Common myeloid progenitor, CD34-positive (primary cell): ENCODE measurements around the gene FLAD1.

Source experiments
- CTCF ChIA-PET: fragments of 350-600 bp; sonication (Branson Sonifier 250); formaldehyde crosslinking; loops from one replicate; lab custom pipeline; 2021; ENCODE audit warnings: antibody characterized with exemption; lab: Charles Lee
- POLR2A ChIA-PET: fragments of 350-600 bp; sonication (Branson Sonifier 250); formaldehyde crosslinking; loops from one replicate; lab custom pipeline; 2021; ENCODE audit warnings: antibody characterized with exemption; lab: Charles Lee
- DNase-seq, 3 donors: peaks; one replicate each; pipeline versions ENCODE4 v3.0.0 to v3.0.0-alpha.2; 2013
- H3K27ac ChIP-seq, 2 experiments: 1 replicate in 1 of 2; 2 replicates in 1 of 2; pipeline ENCODE4 v1.7.0; 2013; ENCODE audit warnings: inconsistent platforms in 2 of 2, low read length in 2 of 2, mild to moderate bottlenecking in 2 of 2, low read depth in 1 of 2, moderate library complexity in 1 of 2; ENCODE audit not compliant: severe bottlenecking in 2 of 2, insufficient read depth in 1 of 2, poor library complexity in 1 of 2
- H3K27me3 ChIP-seq, 5 experiments: replicated peaks in 2 of 5; 1 replicate in 3 of 5; 2 replicates in 2 of 5; pipeline versions ENCODE4 v1.6.1 to v1.7.0; 2013; ENCODE audit warnings: low read length in 4 of 5, mild to moderate bottlenecking in 2 of 5, moderate library complexity in 2 of 5, inconsistent platforms in 1 of 5; ENCODE audit not compliant: insufficient read depth in 5 of 5, control insufficient read depth in 4 of 5
- H3K36me3 ChIP-seq, 4 experiments: 1 replicate in 2 of 4; 2 replicates in 2 of 4; pipeline versions ENCODE4 v1.6.1 to v1.7.0; 2013; ENCODE audit warnings: low read length in 3 of 4, control low read depth in 1 of 4, mild to moderate bottlenecking in 1 of 4; ENCODE audit not compliant: control insufficient read depth in 4 of 4, insufficient read depth in 4 of 4
- H3K4me1 ChIP-seq, 4 experiments: 1 replicate in 3 of 4; 2 replicates in 1 of 4; pipeline versions ENCODE4 v1.6.1 to v1.7.1; 2013; ENCODE audit warnings: low read length in 3 of 4, mild to moderate bottlenecking in 3 of 4, control low read depth in 1 of 4, inconsistent platforms in 1 of 4, moderate library complexity in 1 of 4; ENCODE audit not compliant: control insufficient read depth in 4 of 4, insufficient read depth in 4 of 4; ENCODE audit errors: control extremely low read depth in 1 of 4
- H3K4me3 ChIP-seq, 7 experiments: 1 replicate in 4 of 7; 2 replicates in 3 of 7; pipeline versions ENCODE4 v1.5.1 to v1.7.0; 2013; ENCODE audit warnings: mild to moderate bottlenecking in 7 of 7, low read length in 6 of 7, moderate library complexity in 6 of 7, inconsistent platforms in 2 of 7, low read depth in 2 of 7, control low read depth in 1 of 7; ENCODE audit not compliant: insufficient read depth in 4 of 7, control insufficient read depth in 1 of 7; ENCODE audit errors: extremely low read depth in 1 of 7
- H3K9me3 ChIP-seq, 5 experiments: 1 replicate in 4 of 5; 2 replicates in 1 of 5; pipeline versions ENCODE4 v1.6.1 to v1.7.1; 2013; ENCODE audit warnings: low read length in 4 of 5, mild to moderate bottlenecking in 2 of 5, inconsistent platforms in 1 of 5, low read depth in 1 of 5, moderate library complexity in 1 of 5; ENCODE audit not compliant: control insufficient read depth in 4 of 5, insufficient read depth in 2 of 5; ENCODE audit errors: control extremely low read depth in 1 of 5
- WGBS: methylation state at CpG from one replicate; pipeline ENCODE4 v1.1.5; 2013; ENCODE audit not compliant: insufficient coverage; 5-methylcytosine and 5-hydroxymethylcytosine counted together

The FLAD1 gene

GRCh38 chr1:155024315-155024714 is 41.2 kb downstream of the FLAD1 start:
- Histone ChIP-seq H3K4me1 (peaks cover 0 to 4% (median 0%) of the 10 kb centered on the region in 4 experiments), H3K4me3 (no peak overlapping the region), H3K27ac (no peak overlapping the region), H3K27me3 (no peaks in the 10 kb centered on the region), H3K36me3 (no peaks in the 10 kb centered on the region), H3K9me3 (no peaks in the 10 kb centered on the region)
- no peak for DNase-seq
- WGBS: 96% methylated on average over 8 of the region's 9 CpGs
- CTCF ChIA-PET: interaction anchor here (10.1 kb wide), 1 partner anchor 19 kb away, joined by 159 read pairs; no protein-coding TSS in a partner anchor
- POLR2A ChIA-PET: no interaction called here

DNA sequence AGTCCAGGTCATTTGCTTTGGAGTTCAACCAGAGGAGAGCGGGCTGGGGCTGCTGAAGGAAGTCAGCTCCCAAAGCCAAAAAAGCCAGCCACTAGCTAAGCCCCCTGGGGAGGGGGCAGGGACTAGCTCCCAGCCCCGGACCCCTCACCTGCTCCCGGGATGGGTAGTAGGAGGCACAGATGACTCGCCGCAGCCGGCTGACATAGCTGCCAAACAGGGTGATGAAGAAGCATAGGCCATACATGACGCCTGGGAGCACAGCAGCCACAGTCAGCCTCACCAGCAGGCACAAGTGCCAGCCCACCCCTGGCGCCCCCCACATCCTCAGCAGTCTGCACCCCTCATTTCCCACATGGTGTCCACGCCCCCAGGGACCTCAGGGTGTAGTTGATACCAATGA is 43.0 kb downstream of the FLAD1 start:
- CTCF ChIA-PET: interaction anchor here (0.7 to 1.4 kb wide), 3 partner anchors 8 to 18 kb away, joined by 3 to 5 read pairs (median 3); no protein-coding TSS in a partner anchor
- POLR2A ChIA-PET: no interaction called here
- 90% methylated on average over 8 of the region's 9 CpGs for WGBS
- Histone ChIP-seq H3K27ac (no peak overlapping the region), H3K36me3 (no peaks in the 10 kb centered on the region), H3K9me3 (no peaks in the 10 kb centered on the region), H3K27me3 (no peaks in the 10 kb centered on the region), H3K4me3 (no peak overlapping the region), H3K4me1 (peaks cover 0 to 4% (median 0%) of the 10 kb centered on the region in 4 experiments)
- no peak for DNase-seq

DNA sequence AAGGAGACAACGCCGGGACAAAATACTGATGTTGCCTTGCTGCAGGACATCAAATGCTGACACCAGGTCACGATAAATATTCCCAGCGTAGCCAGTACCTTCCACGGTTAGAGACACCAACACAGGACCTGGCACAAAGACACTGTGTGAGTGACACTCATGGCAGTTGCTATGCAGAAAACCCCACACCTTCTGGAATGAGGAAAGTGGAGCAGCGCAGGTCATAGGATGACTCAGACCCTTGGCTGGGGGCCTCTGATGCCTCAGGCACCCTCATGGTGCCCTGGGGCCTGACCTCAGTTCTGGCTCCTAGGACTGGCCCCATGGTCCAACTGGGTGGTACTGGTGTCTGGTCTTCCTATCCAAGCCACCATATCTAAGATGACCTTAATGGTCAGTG is 43.4 kb downstream of the FLAD1 start:
- POLR2A ChIA-PET: no interaction called here
- DNase-seq: peak in 1 of 3 donors; percentile 21
- Histone ChIP-seq H3K9me3 (no peaks in the 10 kb centered on the region), H3K4me1 (peaks cover 0 to 4% (median 0%) of the 10 kb centered on the region in 4 experiments), H3K27ac (no peak overlapping the region), H3K36me3 (no peaks in the 10 kb centered on the region), H3K4me3 (no peak overlapping the region), H3K27me3 (no peaks in the 10 kb centered on the region)
- WGBS: 94% methylated on average over 6 of the region's 6 CpGs
- CTCF ChIA-PET: interaction anchor here (0.9 to 1.4 kb wide), 2 partner anchors 9 to 44 kb away, joined by 5 read pairs; no protein-coding TSS in a partner anchor

DNA sequence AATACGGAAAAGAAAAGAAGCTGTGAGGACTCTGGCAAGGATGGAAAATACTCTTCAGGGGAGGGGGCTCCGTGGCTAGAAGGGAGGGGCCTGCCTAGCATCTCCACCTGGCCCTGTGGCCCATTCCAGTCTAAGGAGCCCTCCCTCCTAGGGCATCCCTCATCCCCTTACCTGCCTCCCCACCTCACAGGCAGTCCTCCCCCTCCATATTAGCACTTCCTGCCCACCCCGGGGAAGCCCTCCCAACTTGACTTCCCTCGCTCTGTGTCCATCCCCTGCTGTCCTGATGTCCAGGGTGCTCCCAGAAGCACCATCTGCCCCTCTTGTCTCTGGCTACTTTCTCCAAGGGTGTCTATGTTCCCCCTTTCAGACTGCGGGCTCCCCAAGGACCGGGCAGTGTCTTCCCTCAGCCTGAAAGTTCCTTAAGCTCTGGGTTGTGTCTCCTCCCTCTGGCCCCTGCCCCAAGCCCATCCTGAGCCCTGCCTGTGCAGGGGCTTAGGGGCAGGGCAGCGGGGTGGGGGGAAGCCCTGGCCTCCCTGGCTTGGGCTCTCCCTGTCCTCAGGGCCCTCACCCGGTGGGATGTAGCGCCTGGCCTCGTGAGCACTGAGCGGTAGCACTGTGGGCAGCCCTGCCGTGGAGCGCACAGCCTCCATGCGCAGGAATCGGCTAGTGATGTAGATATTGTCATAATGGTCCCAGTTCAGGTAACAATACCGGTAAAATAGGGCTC is 46.5 kb downstream of the FLAD1 start:
- H3K27me3 ChIP-seq: no peaks in the 10 kb centered on the region
- POLR2A ChIA-PET: no interaction called here
- CTCF ChIA-PET: interaction anchor here (1.2 to 4.7 kb wide), 4 partner anchors 9 to 15 kb away, joined by 3 to 29 read pairs (median 6); no protein-coding TSS in a partner anchor

DNA sequence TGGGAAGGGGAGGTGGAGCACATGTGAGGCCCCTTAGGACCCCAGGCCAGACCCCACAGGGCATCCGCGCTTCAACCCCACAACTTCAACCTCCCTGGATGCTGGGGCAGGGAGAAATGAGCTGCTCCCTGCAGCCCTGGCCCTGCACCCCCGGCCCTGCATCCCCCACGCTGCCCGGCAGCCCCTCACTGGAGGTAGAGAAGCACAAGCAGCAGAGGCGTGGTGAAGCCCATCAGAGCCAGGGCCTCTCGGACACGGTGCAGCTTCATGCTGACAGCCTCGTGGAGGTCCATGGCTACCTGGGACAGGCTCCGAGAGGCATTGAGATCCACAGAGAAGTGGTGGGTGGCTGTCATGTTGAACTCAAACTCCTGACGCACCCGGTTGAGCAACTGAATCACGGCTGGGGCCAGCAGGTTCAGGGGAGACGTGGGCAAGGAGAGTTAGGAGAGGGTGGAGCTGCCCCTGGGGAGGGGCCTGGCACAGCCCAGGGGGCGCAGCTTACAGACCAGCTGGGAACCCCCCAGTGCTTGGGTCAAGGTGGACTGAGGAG is 47.2 kb downstream of the FLAD1 start:
- ChIA-PET CTCF (interaction anchor here (1.4 to 4.7 kb wide), 3 partner anchors 11 to 14 kb away, joined by 4 to 29 read pairs (median 9); no protein-coding TSS in a partner anchor), POLR2A (no interaction called here)

More for the DNA sequence above, 46.5 kb downstream of the FLAD1 start:
- DNase-seq: no peak
- 94% methylated on average over 15 of the region's 16 CpGs for WGBS
- no peak overlapping the region for H3K4me3 ChIP-seq
- no peaks in the 10 kb centered on the region for H3K9me3 ChIP-seq
- H3K36me3 ChIP-seq: no peaks in the 10 kb centered on the region
- no peak overlapping the region for H3K27ac ChIP-seq
- peaks cover 0 to 1% (median 0%) of the 10 kb centered on the region in 4 experiments for H3K4me1 ChIP-seq

GRCh38 chr1:155030899-155031298 is 47.8 kb downstream of the FLAD1 start:
- H3K27ac ChIP-seq: no peak overlapping the region
- no peak for DNase-seq
- peaks cover 0 to 1% (median 0%) of the 10 kb centered on the region in 4 experiments for H3K4me1 ChIP-seq
- CTCF ChIA-PET: interaction anchor here (1.4 to 4.7 kb wide), 3 partner anchors 10 to 14 kb away, joined by 4 to 29 read pairs (median 9); no protein-coding TSS in a partner anchor
- H3K9me3 ChIP-seq: no peaks in the 10 kb centered on the region
- no peaks in the 10 kb centered on the region for H3K27me3 ChIP-seq
- POLR2A ChIA-PET: no interaction called here
- WGBS: 100% methylated on average over 9 of the region's 11 CpGs
- H3K36me3 ChIP-seq: no peaks in the 10 kb centered on the region
- H3K4me3 ChIP-seq: no peak overlapping the region

More for the DNA sequence above, 47.2 kb downstream of the FLAD1 start:
- no peak for DNase-seq
- no peaks in the 10 kb centered on the region for H3K27me3 ChIP-seq
- H3K36me3 ChIP-seq: no peaks in the 10 kb centered on the region
- H3K27ac ChIP-seq: no peak overlapping the region
- 96% methylated on average over 11 of the region's 15 CpGs for WGBS
- peaks cover 0 to 1% (median 0%) of the 10 kb centered on the region in 4 experiments for H3K4me1 ChIP-seq
- no peaks in the 10 kb centered on the region for H3K9me3 ChIP-seq
- no peak overlapping the region for H3K4me3 ChIP-seq

DNA sequence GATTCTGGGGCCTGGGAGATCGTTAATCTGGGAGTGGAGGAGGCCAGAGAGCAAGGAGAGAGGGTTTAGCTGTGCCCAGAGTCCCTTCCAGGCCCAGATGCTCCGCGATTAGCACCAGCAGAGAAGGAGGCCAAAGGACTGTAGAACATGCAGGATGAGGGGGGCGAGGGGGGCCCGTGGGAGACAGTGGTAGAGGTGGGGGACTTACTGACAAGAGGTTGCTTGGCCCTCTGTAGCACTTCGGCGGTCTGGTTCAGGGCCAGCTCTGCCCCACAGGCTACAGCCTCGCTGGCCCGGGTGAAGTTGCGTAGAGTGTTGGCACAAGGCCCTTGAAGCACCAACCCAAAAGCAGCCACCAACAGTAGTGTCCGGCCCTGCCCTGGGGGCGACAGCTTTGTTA is 49.7 kb downstream of the FLAD1 start:
- peaks cover 0 to 14% (median 2%) of the 10 kb centered on the region in 4 experiments for H3K4me1 ChIP-seq
- H3K27ac ChIP-seq: no peak overlapping the region
- ChIA-PET CTCF (interaction anchor here (1.0 to 4.6 kb wide), 6 partner anchors 10 to 33 kb away, joined by 3 to 20 read pairs (median 5); partner anchors contain the start of gene ADAM15), POLR2A (no interaction called here)
- no peaks in the 10 kb centered on the region for H3K36me3 ChIP-seq
- H3K27me3 ChIP-seq: no peaks in the 10 kb centered on the region
- H3K4me3 ChIP-seq: no peak overlapping the region
- no peak for DNase-seq
- no peaks in the 10 kb centered on the region for H3K9me3 ChIP-seq
- 99% methylated on average over 10 of the region's 12 CpGs for WGBS
